HG03469 (cell line): ENCODE data around the gene WDR1.

Experiments
- ATAC-seq: cut with Tn5 transposase; IDR thresholded peaks from one replicate; pipeline ENCODE4 v1.9.1; 2021; ENCODE audit warnings: mild to moderate bottlenecking, moderate library complexity, moderate number of reproducible peaks; ENCODE audit not compliant: unreplicated experiment

The WDR1 gene

GRCh38 chr4:10048941-10049697, 67.5 kb downstream of the WDR1 start:
- no peak for ATAC-seq

- no peak for ATAC-seq
These were observed 68.6 kb downstream of the WDR1 start for GRCh38 chr4:10047967-10048366.

GRCh38 chr4:10046471-10046870, 70.1 kb downstream of the WDR1 start:
- ATAC-seq: no peak

GRCh38 chr4:10045481-10045880, 71.1 kb downstream of the WDR1 start:
- ATAC-seq: no peak

- ATAC-seq: no peak
These were observed 75.6 kb downstream of the WDR1 start for GRCh38 chr4:10041036-10041435.

- ATAC-seq: no peak
These were observed 76.3 kb downstream of the WDR1 start for GRCh38 chr4:10040049-10040892.

GRCh38 chr4:10036807-10037342, 79.7 kb downstream of the WDR1 start:
- ATAC-seq: no peak

- no peak for ATAC-seq
These were observed 81.5 kb downstream of the WDR1 start for GRCh38 chr4:10035130-10035529.

GRCh38 chr4:10034612-10035104, 81.9 kb downstream of the WDR1 start:
- ATAC-seq: no peak

- ATAC-seq: no peak
These were observed 82.5 kb downstream of the WDR1 start for GRCh38 chr4:10034136-10034535.

GRCh38 chr4:10033191-10033881, 83.3 kb downstream of the WDR1 start:
- ATAC-seq: peak; percentile 48

GRCh38 chr4:10032625-10033024, 84.0 kb downstream of the WDR1 start:
- ATAC-seq: no peak

GRCh38 chr4:10031668-10032590, 84.7 kb downstream of the WDR1 start:
- ATAC-seq: no peak

- ATAC-seq: no peak
These were observed 85.5 kb downstream of the WDR1 start for GRCh38 chr4:10030972-10031667.

GRCh38 chr4:10029403-10029802, 87.2 kb downstream of the WDR1 start:
- no peak for ATAC-seq

GRCh38 chr4:10028910-10029309, 87.7 kb downstream of the WDR1 start:
- no peak for ATAC-seq

- ATAC-seq: no peak
These were observed 90.1 kb downstream of the WDR1 start for GRCh38 chr4:10026485-10026884.

GRCh38 chr4:10025230-10025806, 91.3 kb downstream of the WDR1 start:
- no peak for ATAC-seq
